CD8-positive, alpha-beta memory T cell (primary cell): ENCODE measurements around the gene KCNQ4. TPM values are rescaled to one million over a fixed set of nuclear protein-coding genes. Genes with fewer than 3 reads are reported as not detected.

ENCODE experiments used
- CTCF ChIA-PET: fragments of 350-600 bp; sonication (Branson Sonifier 250); formaldehyde crosslinking; loops from one replicate; lab custom pipeline; 2021; ENCODE audit warnings: antibody characterized with exemption; lab: Charles Lee
- POLR2A ChIA-PET: fragments of 350-600 bp; sonication (Branson Sonifier 250); formaldehyde crosslinking; loops from one replicate; lab custom pipeline; 2021; ENCODE audit warnings: antibody characterized with exemption; lab: Charles Lee
- DNase-seq, 5 donors: peaks; one replicate each; pipeline versions ENCODE4 v3.0.0 to v3.0.0-alpha.2; 2020 to 2022; ENCODE audit warnings: mixed read lengths in 1 of 5
- H3K27ac ChIP-seq: one replicate; pipeline ENCODE4 v1.7.0; 2013; ENCODE audit warnings: low read depth, mild to moderate bottlenecking, low read length, moderate library complexity
- H3K27me3 ChIP-seq: 2 replicates; pipeline ENCODE4 v1.7.0; 2013; ENCODE audit warnings: low read length, mild to moderate bottlenecking; ENCODE audit not compliant: insufficient read depth, poor library complexity, severe bottlenecking
- H3K36me3 ChIP-seq: 2 replicates; pipeline ENCODE4 v1.7.0; 2013; ENCODE audit warnings: mild to moderate bottlenecking, low read length, moderate library complexity; ENCODE audit not compliant: insufficient read depth
- H3K4me1 ChIP-seq: 2 replicates; pipeline ENCODE4 v1.7.0; 2013; ENCODE audit warnings: mild to moderate bottlenecking, low read length, moderate library complexity; ENCODE audit not compliant: insufficient read depth
- H3K4me3 ChIP-seq: 2 replicates; pipeline ENCODE4 v1.7.0; 2013; ENCODE audit warnings: mild to moderate bottlenecking, low read length
- H3K9me3 ChIP-seq: 2 replicates; pipeline ENCODE4 v1.7.0; 2013; ENCODE audit warnings: mild to moderate bottlenecking, low read length
- H3K27ac Mint-ChIP-seq, 8 donors: one replicate each; pipeline ENCODE4 v1.8.0; 2020 to 2021; ENCODE audit warnings: mixed read lengths in 8 of 8, mild to moderate bottlenecking in 6 of 8, inconsistent platforms in 3 of 8, moderate library complexity in 3 of 8
- H3K27me3 Mint-ChIP-seq, 2 donors: one replicate each; pipeline ENCODE4 v1.8.0; 2020 to 2021; ENCODE audit warnings: mixed read lengths in 2 of 2, mild to moderate bottlenecking in 1 of 2, moderate library complexity in 1 of 2
- H3K36me3 Mint-ChIP-seq, 3 donors: one replicate each; pipeline ENCODE4 v1.8.0; 2020 to 2021; ENCODE audit warnings: mixed read lengths in 3 of 3, inconsistent platforms in 1 of 3, mild to moderate bottlenecking in 1 of 3
- H3K4me1 Mint-ChIP-seq, 3 donors: one replicate each; pipeline ENCODE4 v1.8.0; 2020 to 2021; ENCODE audit warnings: mixed read lengths in 3 of 3, inconsistent platforms in 1 of 3, mild to moderate bottlenecking in 1 of 3
- H3K4me3 Mint-ChIP-seq, 7 donors: one replicate each; pipeline ENCODE4 v1.8.0; 2020 to 2021; ENCODE audit warnings: mixed read lengths in 7 of 7, mild to moderate bottlenecking in 6 of 7, moderate library complexity in 4 of 7, inconsistent platforms in 2 of 7
- H3K9me3 Mint-ChIP-seq, 5 donors: one replicate each; pipeline ENCODE4 v1.8.0; 2020 to 2022; ENCODE audit warnings: mixed read lengths in 5 of 5, mild to moderate bottlenecking in 3 of 5, moderate library complexity in 2 of 5, inconsistent platforms in 1 of 5
- polyA plus RNA-seq: library from polyadenylated mRNA; unstranded; fragments of 300-500 nt; fragmentation: Illumina TruSeq; gene quantifications from one replicate; pipeline ENCODE4 v1.2.3, GENCODE V29; 2021
- total RNA-seq, 2 experiments: library from RNA; stranded (reverse); gene quantifications; one replicate each; pipeline ENCODE4 v1.2.3, GENCODE V29; 2021

The KCNQ4 gene
- total and polyA plus RNA-seq, 3 experiments from 2014 or later = 0.09 to 0.16 TPM; not detected in 1

GRCh38 chr1:40784141-40784770 lies 669 bp downstream of the KCNQ4 start:
- no peak for DNase-seq
- ChIA-PET POLR2A (no interaction called here), CTCF (interaction anchor here (3.5 kb wide), 1 partner anchor 10 kb away, joined by 21 read pairs; no protein-coding TSS in a partner anchor)
- peak overlapping the region in 5 of 7 donors; percentile 28 to 67 (median 60) for H3K4me3 Mint-ChIP-seq
- H3K27me3 ChIP-seq = peaks cover 4% of the 10 kb centered on the region
- H3K4me1 Mint-ChIP-seq = peaks cover 5 to 17% (median 8%) of the 10 kb centered on the region in 3 donors
- no peaks in the 10 kb centered on the region for H3K4me1 ChIP-seq
- no peaks in the 10 kb centered on the region for H3K9me3 ChIP-seq
- peak overlapping the region in 2 of 8 donors; percentile 44 to 61 for H3K27ac Mint-ChIP-seq
- H3K9me3 Mint-ChIP-seq = no peaks in the 10 kb centered on the region
- H3K36me3 Mint-ChIP-seq = no peaks in the 10 kb centered on the region
- no peaks in the 10 kb centered on the region for H3K36me3 ChIP-seq
- no peak overlapping the region for H3K4me3 ChIP-seq
- peaks cover 13 to 28% of the 10 kb centered on the region in 2 donors for H3K27me3 Mint-ChIP-seq
- no peak overlapping the region for H3K27ac ChIP-seq

GRCh38 chr1:40784771-40785151 lies 1.2 kb downstream of the KCNQ4 start:
- no peak overlapping the region for H3K27ac ChIP-seq
- ChIA-PET CTCF (interaction anchor here (3.5 kb wide), 1 partner anchor 11 kb away, joined by 21 read pairs; no protein-coding TSS in a partner anchor), POLR2A (no interaction called here)
- H3K4me3 ChIP-seq = no peak overlapping the region
- Mint-ChIP-seq H3K36me3 (no peaks in the 10 kb centered on the region), H3K4me1 (peaks cover 5 to 17% (median 8%) of the 10 kb centered on the region in 3 donors), H3K9me3 (no peaks in the 10 kb centered on the region), H3K4me3 (peak overlapping the region in 4 of 7 donors; percentile 28 to 61 (median 48)), H3K27ac (peak overlapping the region in 1 of 8 donors; percentile 61), H3K27me3 (peaks cover 13 to 28% of the 10 kb centered on the region in 2 donors)
- no peak for DNase-seq
- peaks cover 4% of the 10 kb centered on the region for H3K27me3 ChIP-seq
- H3K36me3 ChIP-seq = no peaks in the 10 kb centered on the region
- H3K9me3 ChIP-seq = no peaks in the 10 kb centered on the region
- H3K4me1 ChIP-seq = no peaks in the 10 kb centered on the region

DNA sequence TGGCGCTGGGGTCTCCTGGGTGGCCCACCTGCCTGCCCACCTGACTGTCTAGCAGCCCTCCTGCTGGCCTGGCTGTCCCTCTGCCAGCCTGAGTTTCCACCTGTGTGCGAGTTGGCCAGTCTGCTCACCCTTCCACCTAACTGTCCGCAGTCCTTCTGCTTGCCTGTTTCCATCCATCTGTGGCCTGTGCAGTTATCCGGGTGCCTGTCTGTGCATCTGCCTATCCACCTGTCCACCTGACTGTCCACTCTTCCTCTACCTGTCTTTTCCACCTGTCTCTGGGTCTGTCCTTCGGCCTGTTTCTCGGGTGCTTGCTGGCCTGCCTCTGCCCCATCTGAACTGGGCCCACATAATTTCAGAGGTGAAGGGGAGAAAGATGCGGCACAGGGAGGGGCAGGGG lies 1.9 kb downstream of the KCNQ4 start:
- Mint-ChIP-seq H3K36me3 (no peaks in the 10 kb centered on the region), H3K4me3 (peak overlapping the region in 3 of 7 donors; percentile 37 to 65 (median 41)), H3K27me3 (peaks cover 13 to 28% of the 10 kb centered on the region in 2 donors), H3K4me1 (peaks cover 5 to 17% (median 8%) of the 10 kb centered on the region in 3 donors), H3K9me3 (no peaks in the 10 kb centered on the region), H3K27ac (no peak overlapping the region)
- no peak overlapping the region for H3K4me3 ChIP-seq
- POLR2A ChIA-PET = interaction anchor here (1.4 kb wide), 1 partner anchor 77 kb away, joined by 3 read pairs; the partner anchor contains the start of gene CITED4
- no peak for DNase-seq
- H3K27ac ChIP-seq = no peak overlapping the region
- no peaks in the 10 kb centered on the region for H3K36me3 ChIP-seq
- H3K9me3 ChIP-seq = no peaks in the 10 kb centered on the region
- no peaks in the 10 kb centered on the region for H3K4me1 ChIP-seq
- peaks cover 4% of the 10 kb centered on the region for H3K27me3 ChIP-seq
- CTCF ChIA-PET = interaction anchor here (3.5 kb wide), 1 partner anchor 12 kb away, joined by 21 read pairs; no protein-coding TSS in a partner anchor

DNA sequence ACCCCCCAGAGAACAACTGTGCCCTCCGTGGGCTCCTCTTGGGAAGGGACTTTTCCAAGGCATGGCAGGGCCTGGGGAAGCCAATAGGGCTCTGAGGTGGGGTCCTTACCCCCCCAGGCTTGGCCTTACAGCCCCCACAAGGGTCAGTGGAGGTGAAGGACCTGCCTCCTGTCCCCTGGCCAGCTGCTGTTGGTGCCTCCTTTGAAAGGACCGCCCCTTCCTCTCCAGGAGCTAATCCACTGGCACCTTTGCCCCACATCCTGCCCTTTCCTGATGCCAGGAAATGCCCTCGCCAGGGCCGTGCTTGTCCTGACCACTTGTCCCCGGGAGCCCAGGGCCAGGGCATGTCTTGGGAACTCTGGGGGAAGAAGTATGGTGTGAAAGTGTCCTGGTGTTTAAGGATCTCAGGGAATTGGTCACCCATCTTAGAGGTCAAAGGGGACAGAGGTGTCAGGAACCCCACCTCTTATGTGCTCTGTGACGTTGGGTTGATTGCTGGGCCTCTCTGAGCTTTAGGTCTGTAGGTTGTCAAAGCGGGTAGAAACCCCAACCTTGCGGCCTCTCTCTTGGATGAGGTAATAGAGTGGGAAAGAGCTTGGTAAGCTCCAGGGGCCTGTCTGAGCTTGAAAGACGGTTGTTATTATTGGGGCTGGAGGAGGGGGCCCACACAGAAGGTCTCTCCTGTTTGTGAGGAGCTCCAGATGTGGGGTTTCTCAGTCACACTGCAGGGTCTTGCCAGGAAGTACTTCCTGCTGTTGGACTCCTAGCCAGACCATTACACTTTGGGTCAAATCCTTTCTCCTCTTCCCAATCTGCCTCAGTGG lies 2.8 kb downstream of the KCNQ4 start:
- H3K4me1 ChIP-seq = no peaks in the 10 kb centered on the region
- peak overlapping the region in 1 of 7 donors; percentile 19 for H3K4me3 Mint-ChIP-seq
- CTCF ChIA-PET = interaction anchor here (3.5 kb wide), 1 partner anchor 13 kb away, joined by 21 read pairs; no protein-coding TSS in a partner anchor
- H3K4me3 ChIP-seq = no peak overlapping the region
- no peak overlapping the region for H3K27ac Mint-ChIP-seq
- H3K9me3 ChIP-seq = no peaks in the 10 kb centered on the region
- H3K36me3 Mint-ChIP-seq = no peaks in the 10 kb centered on the region
- H3K27me3 Mint-ChIP-seq = peaks cover 13 to 28% of the 10 kb centered on the region in 2 donors
- H3K4me1 Mint-ChIP-seq = peaks cover 5 to 17% (median 8%) of the 10 kb centered on the region in 3 donors
- POLR2A ChIA-PET = interaction anchor here (1.4 kb wide), 1 partner anchor 76 kb away, joined by 3 read pairs; the partner anchor contains the start of gene CITED4
- DNase-seq = no peak
- H3K9me3 Mint-ChIP-seq = no peaks in the 10 kb centered on the region
- peaks cover 4% of the 10 kb centered on the region for H3K27me3 ChIP-seq
- no peaks in the 10 kb centered on the region for H3K36me3 ChIP-seq
- no peak overlapping the region for H3K27ac ChIP-seq

DNA sequence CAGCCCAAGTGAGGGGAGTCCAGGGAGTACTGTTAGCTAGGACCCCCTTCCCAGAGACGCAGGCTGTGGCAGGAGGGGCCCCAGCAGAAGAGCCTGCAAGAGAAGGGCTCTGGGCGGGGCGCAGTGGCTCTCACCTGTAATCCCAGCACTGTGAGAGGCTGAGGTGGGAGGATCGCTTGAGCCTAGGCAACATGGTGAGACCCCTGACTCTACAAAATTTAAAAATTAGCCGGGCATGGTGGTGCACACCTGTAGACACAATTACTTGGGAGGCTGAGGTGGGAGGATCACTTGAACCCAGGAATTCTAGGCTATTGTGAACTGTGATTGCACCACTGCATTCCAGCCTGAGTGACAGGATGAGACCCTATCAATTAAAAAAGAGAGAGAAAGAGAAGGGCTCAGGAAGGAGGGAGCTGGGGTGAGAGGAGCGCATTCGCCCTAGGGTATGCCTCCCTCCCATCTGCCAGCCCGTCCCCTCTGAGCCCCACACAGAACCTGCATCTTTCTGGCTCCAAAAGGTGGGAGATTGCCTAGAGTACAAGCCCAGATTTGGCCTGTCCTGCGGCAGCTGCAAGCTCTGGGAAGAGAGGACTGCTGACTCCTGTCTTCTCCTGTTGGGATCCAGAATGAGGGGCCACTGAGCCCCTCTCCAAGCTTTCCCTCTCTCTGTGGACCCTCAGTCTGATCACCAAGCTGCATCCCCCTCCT lies 3.6 kb downstream of the KCNQ4 start:
- H3K4me3 Mint-ChIP-seq = no peak overlapping the region
- Histone ChIP-seq H3K4me3 (no peak overlapping the region), H3K4me1 (no peaks in the 10 kb centered on the region), H3K27ac (no peak overlapping the region), H3K36me3 (no peaks in the 10 kb centered on the region), H3K9me3 (no peaks in the 10 kb centered on the region), H3K27me3 (peaks cover 4% of the 10 kb centered on the region)
- H3K4me1 Mint-ChIP-seq = peaks cover 5 to 12% (median 6%) of the 10 kb centered on the region in 3 donors
- peak overlapping the region in 1 of 8 donors; percentile 81 for H3K27ac Mint-ChIP-seq
- ChIA-PET POLR2A (no interaction called here), CTCF (interaction anchor here (1.3 to 3.5 kb wide), 2 partner anchors 9 to 13 kb away, joined by 3 to 21 read pairs; no protein-coding TSS in a partner anchor)
- DNase-seq = no peak
- peaks cover 10 to 22% of the 10 kb centered on the region in 2 donors for H3K27me3 Mint-ChIP-seq
- H3K9me3 Mint-ChIP-seq = no peaks in the 10 kb centered on the region
- no peaks in the 10 kb centered on the region for H3K36me3 Mint-ChIP-seq

DNA sequence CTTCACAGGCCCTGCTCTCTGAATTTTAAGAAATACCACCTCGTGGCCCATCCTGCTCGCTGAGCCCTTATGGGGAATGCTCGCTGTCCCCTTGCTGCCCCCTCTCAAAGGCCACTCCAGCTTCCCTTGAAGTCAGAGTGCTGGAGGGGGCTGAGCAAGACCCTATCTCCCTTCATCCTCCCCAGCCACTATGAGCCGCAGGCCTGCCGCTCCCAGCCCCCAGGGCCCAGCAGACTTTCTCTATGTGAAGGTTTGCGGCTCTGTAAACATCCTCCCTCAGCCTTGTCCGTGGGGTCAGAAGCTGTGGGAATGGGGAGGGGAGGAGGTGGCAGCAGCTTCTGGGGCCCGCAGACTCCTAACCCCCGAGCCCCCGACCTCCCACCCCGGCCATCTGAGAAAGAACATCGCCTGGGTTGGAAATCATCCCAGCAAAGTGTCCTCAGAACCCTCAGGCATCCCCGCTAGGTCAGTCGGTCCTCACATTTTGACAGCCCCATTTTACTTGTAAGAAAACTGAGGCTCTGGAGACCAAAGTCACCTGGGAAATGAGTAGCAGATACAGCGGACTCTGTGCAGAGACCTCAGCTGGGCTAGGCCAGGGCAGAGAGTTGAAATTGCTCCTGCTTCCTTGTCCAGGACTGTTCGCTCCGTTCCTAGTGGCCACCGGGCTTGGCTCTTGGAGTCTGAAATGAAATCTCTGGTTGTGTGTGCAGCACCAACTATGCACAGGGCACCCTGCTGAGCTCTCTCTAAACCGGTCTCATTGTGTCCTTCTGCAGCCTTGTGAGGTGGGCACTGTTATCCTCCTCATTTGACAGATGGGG lies 4.4 kb downstream of the KCNQ4 start:
- H3K27me3 ChIP-seq = peaks cover 4% of the 10 kb centered on the region
- no peaks in the 10 kb centered on the region for H3K4me1 ChIP-seq
- Mint-ChIP-seq H3K27me3 (peaks cover 9 to 17% of the 10 kb centered on the region in 2 donors), H3K4me1 (peaks cover 4 to 9% (median 5%) of the 10 kb centered on the region in 3 donors), H3K4me3 (no peak overlapping the region), H3K9me3 (no peaks in the 10 kb centered on the region), H3K27ac (no peak overlapping the region), H3K36me3 (no peaks in the 10 kb centered on the region)
- H3K4me3 ChIP-seq = no peak overlapping the region
- H3K27ac ChIP-seq = no peak overlapping the region
- no peaks in the 10 kb centered on the region for H3K9me3 ChIP-seq
- H3K36me3 ChIP-seq = no peaks in the 10 kb centered on the region
- DNase-seq = no peak
- CTCF ChIA-PET = interaction anchor here (1.3 kb wide), 1 partner anchor 8 kb away, joined by 3 read pairs; no protein-coding TSS in a partner anchor
- POLR2A ChIA-PET = no interaction called here
